Measurements from ENCODE around the gene UCMA.

The UCMA gene

GRCh38 chr10:13233358-13233757 is 816 bp downstream of the UCMA start:
- DNase-seq (ENCODE audit: low spot score) = no peak

- no peak for DNase-seq (ENCODE audit: low spot score)
These were observed 2.4 kb downstream of the UCMA start for GRCh38 chr10:13231808-13232207.

GRCh38 chr10:13231190-13231589 is 3.0 kb downstream of the UCMA start:
- no peak for DNase-seq (ENCODE audit: low spot score)

- no peak for DNase-seq (ENCODE audit: low spot score)
These were observed 7.1 kb downstream of the UCMA start for GRCh38 chr10:13227031-13227430.

- no peak for DNase-seq (ENCODE audit: low spot score)
These were observed 8.6 kb downstream of the UCMA start for GRCh38 chr10:13225601-13226000.

GRCh38 chr10:13224210-13224995 is 9.8 kb downstream of the UCMA start:
- no peak for DNase-seq (ENCODE audit: low spot score)

GRCh38 chr10:13223241-13223640 is 10.9 kb downstream of the UCMA start:
- DNase-seq (ENCODE audit: low spot score) = no peak

GRCh38 chr10:13222566-13222965 is 11.6 kb downstream of the UCMA start:
- no peak for DNase-seq (ENCODE audit: low spot score)

- DNase-seq (ENCODE audit: low spot score) = no peak
These were observed 12.0 kb downstream of the UCMA start for GRCh38 chr10:13222151-13222550.

GRCh38 chr10:13221572-13221971 is 12.6 kb downstream of the UCMA start:
- no peak for DNase-seq (ENCODE audit: low spot score)

GRCh38 chr10:13219685-13220670 is 14.2 kb downstream of the UCMA start:
- no peak for DNase-seq (ENCODE audit: low spot score)

- no peak for DNase-seq (ENCODE audit: low spot score)
These were observed 15.3 kb downstream of the UCMA start for GRCh38 chr10:13218878-13219277.

GRCh38 chr10:13213163-13213562 is 21.0 kb downstream of the UCMA start:
- DNase-seq (ENCODE audit: low spot score) = no peak

- DNase-seq (ENCODE audit: low spot score) = no peak
These were observed 27.4 kb downstream of the UCMA start for GRCh38 chr10:13206546-13207443.

- no peak for DNase-seq (ENCODE audit: low spot score)
These were observed 28.1 kb downstream of the UCMA start for GRCh38 chr10:13206091-13206490.

GRCh38 chr10:13201132-13201531 is 33.0 kb downstream of the UCMA start:
- DNase-seq (ENCODE audit: low spot score) = no peak

- DNase-seq (ENCODE audit: low spot score) = no peak
These were observed 39.2 kb downstream of the UCMA start for GRCh38 chr10:13195016-13195415.

GRCh38 chr10:13193637-13194036 is 40.5 kb downstream of the UCMA start:
- no peak for DNase-seq (ENCODE audit: low spot score)

GRCh38 chr10:13191362-13191761 is 42.8 kb downstream of the UCMA start:
- no peak for DNase-seq (ENCODE audit: low spot score)

- no peak for DNase-seq (ENCODE audit: low spot score)
These were observed 43.4 kb downstream of the UCMA start for GRCh38 chr10:13190816-13191215.

GRCh38 chr10:13189961-13190360 is 44.2 kb downstream of the UCMA start:
- no peak for DNase-seq (ENCODE audit: low spot score)

- DNase-seq (ENCODE audit: low spot score) = no peak
These were observed 45.6 kb downstream of the UCMA start for GRCh38 chr10:13188593-13188992.

All from hematopoietic multipotent progenitor cell treated with erythropoietin and hydrocortisone succinate and interleukin-3 and kit ligand, for 15 days (in vitro differentiated cells).